Measurements from ENCODE around the gene PARN.

GRCh38 chr16:14489460-14489859, 140.6 kb downstream of the PARN start:
- TF ChIP-seq CTCF (IDR thresholded peaks at IDR 0.05; ENCODE audit: low read depth, low read length) (peak; percentile 10), MAX (IDR thresholded peaks at IDR 0.05; ENCODE audit: low read depth, low read length) (peak; percentile 58)
